GM12878 (cell line): Measurements from ENCODE around the gene PTK7. TPM values are rescaled to one million over a fixed set of nuclear protein-coding genes. Genes with fewer than 3 reads are reported as not detected.

Experiments
- ATAC-seq: fragments of 200-7000 bp; cut with Tn5 transposase; 3 replicates; pipeline ENCODE4 v1.9.1; 2020; ENCODE audit warnings: mild to moderate bottlenecking, moderate library complexity
- BruUV-seq: library from RNA; stranded (reverse); fragments of 400-500 nt; replicated peaks from 2 replicates; lab custom pipeline; 2021; lab: Mats Ljungman, UMichigan
- CTCF ChIA-PET: fragments of 300-600 bp; sonication (Branson Sonifier 250); formaldehyde crosslinking; extraction: SDS; loops from one replicate; lab custom pipeline; 2021; ENCODE audit warnings: inconsistent platforms; lab: Yijun Ruan, JAX
- POLR2A ChIA-PET: fragments of 350-600 bp; formaldehyde crosslinking; extraction: SDS; loops from one replicate; lab custom pipeline; 2021; ENCODE audit warnings: inconsistent platforms; lab: Charles Lee
- RAD21 ChIA-PET: fragments of 300-600 bp; sonication (Branson Sonifier 250); formaldehyde crosslinking; loops from one replicate; lab custom pipeline; 2023; ENCODE audit warnings: antibody characterized with exemption; ENCODE audit not compliant: unreplicated experiment; lab: Charles Lee
- SMC1A ChIA-PET: fragments of 300-600 bp; sonication (Branson Sonifier 250); formaldehyde crosslinking; loops from one replicate; lab custom pipeline; 2023; ENCODE audit not compliant: unreplicated experiment, uncharacterized antibody; lab: Charles Lee
- DNase-seq: peaks from one replicate; pipeline ENCODE4 v3.0.0-alpha.2; 2011; ENCODE audit warnings: low read depth, low spot score
- FAIRE-seq: peaks from 3 replicates; lab custom pipeline; 2011; peaks lifted over from hg19 to GRCh38; lab: Jason Lieb, UNC
- H2AFZ ChIP-seq: 2 replicates; pipeline ENCODE4 v1.6.0; 2011; ENCODE audit warnings: low read depth, low read length, control low read depth; ENCODE audit not compliant: control insufficient read depth
- H3K27ac ChIP-seq: 2 replicates; pipeline ENCODE4 v1.5.1; 2011; ENCODE audit warnings: control low read depth; ENCODE audit not compliant: control insufficient read depth, insufficient read depth
- H3K27me3 ChIP-seq, 2 experiments: replicated peaks in 1 of 2; 2 replicates each; pipeline versions ENCODE4 v1.6.0 to v1.6.1; 2011; ENCODE audit warnings: low read length in 1 of 2; ENCODE audit not compliant: control insufficient read depth in 2 of 2, insufficient read depth in 2 of 2
- H3K36me3 ChIP-seq, 2 experiments: 2 replicates each; pipeline ENCODE4 v1.5.1; 2011; ENCODE audit warnings: low read length in 1 of 2; ENCODE audit not compliant: control insufficient read depth in 2 of 2, insufficient read depth in 2 of 2
- H3K4me1 ChIP-seq: 2 replicates; pipeline ENCODE4 v1.6.1; 2011; ENCODE audit warnings: mild to moderate bottlenecking, low read length, moderate library complexity, mixed read lengths; ENCODE audit not compliant: control insufficient read depth, insufficient read depth
- H3K4me2 ChIP-seq: 2 replicates; pipeline ENCODE4 v1.6.0; 2011; ENCODE audit warnings: control low read depth; ENCODE audit not compliant: control insufficient read depth, insufficient read depth
- H3K4me3 ChIP-seq: fragments of 200-600 bp; sonication (generic); 2 replicates; pipeline ENCODE4 v1.5.1; 2016
- H3K79me2 ChIP-seq: 2 replicates; pipeline ENCODE4 v1.6.0; 2011; ENCODE audit warnings: low read length; ENCODE audit not compliant: control insufficient read depth, insufficient read depth
- H3K9ac ChIP-seq: 2 replicates; pipeline ENCODE4 v1.8.0; 2011; ENCODE audit warnings: low read length, control low read depth, mixed read lengths; ENCODE audit not compliant: control insufficient read depth, insufficient read depth
- H3K9me3 ChIP-seq: replicated peaks from 3 replicates; pipeline ENCODE4 v1.5.1; 2011; ENCODE audit warnings: mild to moderate bottlenecking, low read length; ENCODE audit not compliant: control insufficient read depth, insufficient read depth
- H4K20me1 ChIP-seq: 2 replicates; pipeline ENCODE4 v1.6.0; 2011; ENCODE audit not compliant: control insufficient read depth, insufficient read depth
- CHD4 ChIP-seq: fragments of 200-600 bp; sonication (generic); IDR thresholded peaks from 2 replicates; pipeline ENCODE4 v1.6.1; 2016; ENCODE audit warnings: mild to moderate bottlenecking
- CREB1 ChIP-seq: IDR thresholded peaks from 2 replicates; pipeline ENCODE4 v1.6.1; 2012; ENCODE audit warnings: low read depth, mild to moderate bottlenecking, inconsistent platforms
- CREM ChIP-seq: IDR thresholded peaks from 2 replicates; pipeline ENCODE4 v1.6.1; 2014; ENCODE audit warnings: antibody characterized with exemption, low read depth
- EGR1 ChIP-seq, 2 experiments: IDR thresholded peaks; 1 replicate in 1 of 2; 2 replicates in 1 of 2; pipeline ENCODE4 v1.6.1; 2011 to 2012; ENCODE audit warnings: low read depth in 2 of 2, low read length in 2 of 2, borderline replicate concordance in 1 of 2, mild to moderate bottlenecking in 1 of 2, moderate library complexity in 1 of 2
- ELK1 ChIP-seq: IDR thresholded peaks from 2 replicates; pipeline ENCODE4 v1.6.1; 2012; ENCODE audit warnings: low read depth, low read length, improper control_type of control experiment
- ESRRA ChIP-seq: IDR thresholded peaks from 2 replicates; pipeline ENCODE4 v1.6.1; 2012; ENCODE audit warnings: mild to moderate bottlenecking, low read length, improper control_type of control experiment
- IKZF1 ChIP-seq: fragments of 450-650 bp; conservative IDR thresholded peaks from 2 replicates; pipeline ENCODE4 v1.6.1; 2017; ENCODE audit warnings: antibody characterized with exemption, mild to moderate bottlenecking
- KLF5 ChIP-seq: fragments of 450-650 bp; IDR thresholded peaks from 2 replicates; pipeline ENCODE4 v1.6.1; 2014; ENCODE audit warnings: mild to moderate bottlenecking; ENCODE audit not compliant: partially characterized antibody
- SUZ12 ChIP-seq: fragments of 200-600 bp; sonication (generic); IDR thresholded peaks from one replicate; pipeline ENCODE4 v1.6.1; 2018; ENCODE audit warnings: antibody characterized with exemption, mild to moderate bottlenecking; ENCODE audit not compliant: unreplicated experiment
- TARDBP ChIP-seq: IDR thresholded peaks from 2 replicates; pipeline ENCODE4 v1.6.1; 2016; ENCODE audit warnings: borderline replicate concordance
- TCF7 ChIP-seq: IDR thresholded peaks from 2 replicates; pipeline ENCODE4 v1.6.1; 2014; ENCODE audit warnings: antibody characterized with exemption, borderline replicate concordance
- WRNIP1 ChIP-seq: IDR thresholded peaks from 2 replicates; pipeline ENCODE4 v1.6.1; 2011; ENCODE audit warnings: low read depth, low read length, improper control_type of control experiment, borderline replicate concordance
- ZNF217 ChIP-seq: fragments of 450-650 bp; IDR thresholded peaks from 2 replicates; pipeline ENCODE4 v1.6.1; 2017; ENCODE audit warnings: antibody characterized with exemption, mild to moderate bottlenecking
- ZNF592 ChIP-seq: fragments of 450-650 bp; IDR thresholded peaks from 2 replicates; pipeline ENCODE4 v1.6.1; 2017; ENCODE audit warnings: mild to moderate bottlenecking, moderate library complexity
- ZSCAN29 ChIP-seq: fragments of 450-650 bp; IDR thresholded peaks from 2 replicates; pipeline ENCODE4 v1.6.1; 2017; ENCODE audit warnings: mild to moderate bottlenecking, moderate library complexity
- WGBS: methylation state at CpG from one replicate; pipeline ENCODE4 v1.1.6; 2016; ENCODE audit warnings: low lambda C conversion rate; ENCODE audit not compliant: insufficient replicate concordance, insufficient coverage; ENCODE audit errors: missing lambda C conversion rate; 5-methylcytosine and 5-hydroxymethylcytosine counted together
- in situ Hi-C: fragments of 300-500 bp; cut with MboI; formaldehyde crosslinking; loops from 9 replicates; pipeline ENCODE4 v1.14.3; 2018; ENCODE audit warnings: mixed read lengths
- intact Hi-C: fragments of 100-400 bp; cut with micrococcal nuclease; formaldehyde crosslinking; loops from one replicate; pipeline ENCODE4 v1.14.2; 2022; ENCODE audit not compliant: unreplicated experiment
- polyA plus RNA-seq, 11 experiments: library from polyadenylated mRNA; depleted of rRNA in 4 of 11; unstranded in 6 of 11; stranded (reverse) in 5 of 11; fragments of >200 nt; fragmentation: Nextera tagmentation in 4 of 11; fragmentation: Illumina TruSeq in 1 of 11; extraction: Ambion mirVana in 4 of 11; extraction: Trizol in 1 of 11; gene quantifications; 1 replicate in 1 of 11; 2 replicates in 10 of 11; pipeline versions ENCODE4 v1.2.1 to v1.2.3, GENCODE V29; 2011 to 2016; ENCODE audit warnings: inconsistent platforms in 2 of 11, missing spikeins in 2 of 11, low read depth in 1 of 11
- total RNA-seq, 4 experiments: library from RNA; depleted of rRNA in 3 of 4; stranded (reverse); fragments of >200 nt in 3 of 4; fragmentation: Illumina TruSeq in 1 of 4; extraction: Trizol in 1 of 4; gene quantifications; 2 replicates each; pipeline versions ENCODE4 v1.2.1 to v1.2.3, GENCODE V29; 2013 to 2021
- TF ChIP-seq, protein P1 (sequence below): fragments of 450-650 bp; formaldehyde crosslinking; IDR thresholded peaks from 2 replicates; pipeline ENCODE4 v1.4.0; 2022; ENCODE audit warnings: mild to moderate bottlenecking, moderate library complexity

PTK7 gene
- total and polyA plus RNA-seq, 10 of the 15 experiments (the other 5 are each of a cell fraction or from before 2014, with no cell fraction given): 0.18 to 14.4 (median 3.3) TPM; not detected in 1

DNA sequence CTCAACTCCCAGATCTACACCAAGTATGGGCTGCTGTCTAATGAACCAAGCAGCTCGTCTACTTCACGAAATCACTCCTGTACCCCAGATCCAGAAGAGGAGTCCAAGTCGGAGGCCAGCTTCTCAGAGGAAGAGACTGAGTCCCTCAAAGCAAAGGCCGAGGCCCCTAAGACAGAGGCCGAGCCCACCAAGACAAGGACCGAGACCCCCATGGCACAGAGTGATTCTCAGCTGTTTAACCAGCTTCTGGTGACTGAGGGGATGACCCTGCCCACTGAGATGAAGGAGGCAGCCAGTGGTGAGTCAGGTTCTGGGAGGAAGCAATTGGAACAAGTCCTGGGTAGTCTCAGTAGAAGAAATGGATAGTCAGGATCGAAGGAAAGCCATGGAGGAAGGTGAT, 111.7 kb downstream of the PTK7 start:
- Histone ChIP-seq H3K27ac (no peak overlapping the region), H3K36me3 (peaks cover 0 to 6% of the 10 kb centered on the region in 2 experiments; a peak in 3 of 4 replicates), H3K4me1 (peaks cover 9% of the 10 kb centered on the region), H3K27me3 (no peaks in the 10 kb centered on the region), H3K79me2 (peaks cover 5% of the 10 kb centered on the region), H3K9ac (no peak overlapping the region), H3K9me3 (no peaks in the 10 kb centered on the region; the same call in 2 of the 3 replicates), H4K20me1 (no peaks in the 10 kb centered on the region), H2AFZ (no peak overlapping the region), H3K4me2 (no peak overlapping the region), H3K4me3 (no peak overlapping the region)
- POLR2A ChIA-PET: no interaction called here
- RAD21 ChIA-PET: no interaction called here
- CTCF ChIA-PET: no interaction called here
- SMC1A ChIA-PET: no interaction called here
- DNase-seq (no peak), ATAC-seq (no peak), FAIRE-seq (no peak)
- intact Hi-C loops (no loop called here), in situ Hi-C loops (no loop called here)
- 91% methylated on average over 7 of the region's 7 CpGs for WGBS
- BruUV-seq: no TSS peak
- TF ChIP-seq TCF7: no peak
- no peak for TF ChIP-seq ESRRA
- TF ChIP-seq ELK1: no peak
- no peak for TF ChIP-seq EGR1 (IDR thresholded peaks at IDR 0.05; ENCODE audit: borderline replicate concordance in 1 of 2, low read depth in 2 of 2, low read length in 2 of 2)
- TF ChIP-seq KLF5: no peak
- no peak for TF ChIP-seq CREB1
- TF ChIP-seq IKZF1: no peak
- no peak for TF ChIP-seq CREM
- TF ChIP-seq WRNIP1: no peak
- TF ChIP-seq SUZ12: no peak
- no peak for TF ChIP-seq ZSCAN29
- TF ChIP-seq, protein P1, sequence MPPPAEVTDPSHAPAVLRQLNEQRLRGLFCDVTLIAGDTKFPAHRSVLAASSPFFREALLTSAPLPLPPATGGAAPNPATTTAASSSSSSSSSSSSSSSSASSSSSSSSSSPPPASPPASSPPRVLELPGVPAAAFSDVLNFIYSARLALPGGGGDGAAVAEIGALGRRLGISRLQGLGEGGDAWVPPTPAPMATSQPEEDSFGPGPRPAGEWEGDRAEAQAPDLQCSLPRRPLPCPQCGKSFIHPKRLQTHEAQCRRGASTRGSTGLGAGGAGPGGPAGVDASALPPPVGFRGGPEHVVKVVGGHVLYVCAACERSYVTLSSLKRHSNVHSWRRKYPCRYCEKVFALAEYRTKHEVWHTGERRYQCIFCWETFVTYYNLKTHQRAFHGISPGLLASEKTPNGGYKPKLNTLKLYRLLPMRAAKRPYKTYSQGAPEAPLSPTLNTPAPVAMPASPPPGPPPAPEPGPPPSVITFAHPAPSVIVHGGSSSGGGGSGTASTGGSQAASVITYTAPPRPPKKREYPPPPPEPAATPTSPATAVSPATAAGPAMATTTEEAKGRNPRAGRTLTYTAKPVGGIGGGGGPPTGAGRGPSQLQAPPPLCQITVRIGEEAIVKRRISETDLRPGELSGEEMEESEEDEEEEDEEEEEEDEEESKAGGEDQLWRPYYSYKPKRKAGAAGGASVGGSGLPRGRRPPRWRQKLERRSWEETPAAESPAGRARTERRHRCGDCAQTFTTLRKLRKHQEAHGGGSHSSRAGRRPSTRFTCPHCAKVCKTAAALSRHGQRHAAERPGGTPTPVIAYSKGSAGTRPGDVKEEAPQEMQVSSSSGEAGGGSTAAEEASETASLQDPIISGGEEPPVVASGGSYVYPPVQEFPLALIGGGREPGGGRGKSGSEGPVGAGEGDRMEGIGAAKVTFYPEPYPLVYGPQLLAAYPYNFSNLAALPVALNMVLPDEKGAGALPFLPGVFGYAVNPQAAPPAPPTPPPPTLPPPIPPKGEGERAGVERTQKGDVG: no peak
- TF ChIP-seq CHD4: no peak
- TF ChIP-seq ZNF217: no peak
- TF ChIP-seq TARDBP: no peak
- TF ChIP-seq ZNF592: no peak
